HepG2 (cell line): Measurements from ENCODE around the gene CASP7. TPM values are rescaled to one million over a fixed set of nuclear protein-coding genes. Genes with fewer than 3 reads are reported as not detected.
"Not testable (repeated sequence)": the region's sequence is repeated elsewhere in the genome, so short reads cannot be mapped to it uniquely, and the experiment has no call there.

Source experiments
- ATAC-seq: fragments of 200-7000 bp; cut with Tn5 transposase; 3 replicates; pipeline ENCODE4 v1.9.1; 2020; ENCODE audit warnings: mild to moderate bottlenecking, moderate library complexity
- BruUV-seq: library from RNA; stranded (reverse); fragments of 400-500 nt; replicated peaks from 2 replicates; lab custom pipeline; 2021; lab: Mats Ljungman, UMichigan
- CTCF ChIA-PET: fragments of 300-600 bp; formaldehyde crosslinking; extraction: SDS; loops from one replicate; lab custom pipeline; 2021; ENCODE audit warnings: low total read pairs, inconsistent platforms, low intra/inter-chr PET ratio; lab: Yijun Ruan, JAX
- POLR2A ChIA-PET: fragments of 350-600 bp; sonication (Branson Sonifier 250); formaldehyde crosslinking; loops from one replicate; lab custom pipeline; 2020; ENCODE audit warnings: antibody characterized with exemption, inconsistent platforms; lab: Yijun Ruan, JAX
- DNase-seq: peaks from one replicate; pipeline ENCODE4 v3.0.0-alpha.2; 2015; ENCODE audit warnings: low spot score
- FAIRE-seq: peaks from 3 replicates; lab custom pipeline; 2011; peaks lifted over from hg19 to GRCh38; lab: Jason Lieb, UNC
- H2AFZ ChIP-seq: one replicate; pipeline ENCODE4 v1.6.1; 2011; ENCODE audit warnings: low read length, inconsistent platforms
- H3K27ac ChIP-seq: fragments of 300-600 bp; 3 replicates; pipeline ENCODE4 v1.8.0; 2011; ENCODE audit warnings: mixed run types, mild to moderate bottlenecking, mixed read lengths, low read length, inconsistent platforms; ENCODE audit not compliant: insufficient read depth; ENCODE audit errors: extremely low read length
- H3K27me3 ChIP-seq, 2 experiments: fragments of 200-600 bp in 1 of 2; 2 replicates in 1 of 2; 3 replicates in 1 of 2; pipeline versions ENCODE4 v1.6.0 to v1.8.0; 2011; ENCODE audit warnings: low read length in 2 of 2, mild to moderate bottlenecking in 2 of 2, moderate library complexity in 2 of 2, inconsistent platforms in 1 of 2; ENCODE audit not compliant: insufficient read depth in 2 of 2, control insufficient read depth in 1 of 2
- H3K36me3 ChIP-seq, 2 experiments: fragments of 200-600 bp in 1 of 2; replicated peaks in 1 of 2; 2 replicates in 1 of 2; 3 replicates in 1 of 2; pipeline versions ENCODE4 v1.5.1 to v1.8.0; 2011; ENCODE audit warnings: low read length in 2 of 2, inconsistent platforms in 1 of 2; ENCODE audit not compliant: insufficient read depth in 2 of 2, control insufficient read depth in 1 of 2
- H3K4me1 ChIP-seq: 2 replicates; pipeline ENCODE4 v1.5.1; 2012; ENCODE audit warnings: low read length, inconsistent platforms; ENCODE audit not compliant: insufficient read depth
- H3K4me2 ChIP-seq: 2 replicates; pipeline ENCODE4 v1.6.0; 2011; ENCODE audit warnings: low read depth, low read length, inconsistent platforms
- H3K4me3 ChIP-seq, 3 experiments: fragments of 200-600 bp in 1 of 3; sonication (generic), shearing (Covaris generic) in 1 of 3; replicated peaks in 1 of 3; 2 replicates each; pipeline ENCODE4 v1.5.1; 2011 to 2016; ENCODE audit warnings: low read length in 3 of 3, inconsistent platforms in 2 of 3, low read depth in 2 of 3, mild to moderate bottlenecking in 2 of 3, control low read depth in 1 of 3, mixed read lengths in 1 of 3; ENCODE audit not compliant: insufficient read depth in 1 of 3
- H3K79me2 ChIP-seq: one replicate; pipeline ENCODE4 v1.6.1; 2011; ENCODE audit warnings: low read length, inconsistent platforms; ENCODE audit not compliant: insufficient read depth
- H3K9ac ChIP-seq: 2 replicates; pipeline ENCODE4 v1.6.0; 2011; ENCODE audit warnings: mild to moderate bottlenecking, low read depth, low read length, inconsistent platforms; ENCODE audit not compliant: insufficient read depth
- H3K9me3 ChIP-seq: 2 replicates; pipeline ENCODE4 v1.5.1; 2012; ENCODE audit warnings: mild to moderate bottlenecking, low read length
- H4K20me1 ChIP-seq: 2 replicates; pipeline ENCODE4 v1.6.0; 2011; ENCODE audit warnings: inconsistent platforms, mild to moderate bottlenecking, low read length, moderate library complexity; ENCODE audit not compliant: insufficient read depth
- FOSL1 ChIP-seq: sonication (generic); formaldehyde crosslinking; IDR thresholded peaks from 2 replicates; pipeline ENCODE4 v1.9.0; 2021; ENCODE audit warnings: missing genetic modification reagents, borderline replicate concordance
- GLI4 ChIP-seq: sonication (generic); formaldehyde crosslinking; IDR thresholded peaks from 2 replicates; pipeline ENCODE4 v1.5.1; 2020; ENCODE audit warnings: missing genetic modification reagents, mild to moderate bottlenecking, moderate library complexity, borderline replicate concordance
- HMGXB3 ChIP-seq: sonication (generic); formaldehyde crosslinking; IDR thresholded peaks from 2 replicates; pipeline ENCODE4 v1.4.0; 2020; ENCODE audit warnings: missing genetic modification reagents, borderline replicate concordance
- KLF9 ChIP-seq: IDR thresholded peaks from 2 replicates; pipeline ENCODE4 v1.6.1; 2016; ENCODE audit warnings: low read depth
- NR2F1 ChIP-seq, 2 experiments: fragments of 450-650 bp in 1 of 2; formaldehyde crosslinking in 1 of 2; IDR thresholded peaks; 2 replicates each; pipeline versions ENCODE4 v1.5.0 to v1.6.1; 2016 to 2020; ENCODE audit warnings: mild to moderate bottlenecking in 1 of 2, missing compliant biosample characterization in 1 of 2, missing genetic modification reagents in 1 of 2, moderate library complexity in 1 of 2
- RBAK ChIP-seq: sonication (generic); formaldehyde crosslinking; IDR thresholded peaks from 2 replicates; pipeline ENCODE4 v1.5.1; 2020; ENCODE audit warnings: mild to moderate bottlenecking, missing genetic modification reagents
- ZIK1 ChIP-seq: sonication (generic); formaldehyde crosslinking; IDR thresholded peaks from 2 replicates; pipeline ENCODE4 v1.5.0; 2020; ENCODE audit warnings: mild to moderate bottlenecking, low read depth, missing genetic modification reagents, borderline replicate concordance
- ZNF18 ChIP-seq: sonication (generic); formaldehyde crosslinking; IDR thresholded peaks from 2 replicates; pipeline ENCODE4 v1.8.0; 2022; ENCODE audit warnings: mild to moderate bottlenecking, missing genetic modification reagents; ENCODE audit not compliant: insufficient replicate concordance
- ZNF207 ChIP-seq: fragments of 450-650 bp; IDR thresholded peaks from 2 replicates; pipeline ENCODE4 v1.6.1; 2016; ENCODE audit warnings: antibody characterized with exemption, borderline replicate concordance
- WGBS: methylation state at CpG from one replicate; pipeline ENCODE4 v1.1.6; 2017; ENCODE audit warnings: low lambda C conversion rate; 5-methylcytosine and 5-hydroxymethylcytosine counted together
- in situ Hi-C: cut with HindIII; loops from 2 replicates; pipeline ENCODE4 v1.10.0; 2017; ENCODE audit warnings: low pct_unique_long_range_greater_than_20kb; ENCODE audit not compliant: extremely low pct_ligation_motif_present
- intact Hi-C: fragments of 100-400 bp; cut with micrococcal nuclease; formaldehyde crosslinking; loops from one replicate; pipeline ENCODE4 v1.10.0; 2022; ENCODE audit not compliant: unreplicated experiment
- polyA plus RNA-seq, 8 experiments: library from polyadenylated mRNA; depleted of rRNA in 3 of 8; stranded (reverse) in 7 of 8; unstranded in 1 of 8; fragments of >200 nt; fragmentation: Illumina TruSeq in 4 of 8; extraction: Trizol in 4 of 8; gene quantifications; 2 replicates each; pipeline versions ENCODE4 v1.2.1 to v1.2.3, GENCODE V29; 2011 to 2016; ENCODE audit warnings: low read depth in 4 of 8, missing spikeins in 1 of 8, mixed read lengths in 1 of 8; ENCODE audit not compliant: insufficient read depth in 1 of 8
- total RNA-seq, 5 experiments: library from RNA; depleted of rRNA; stranded (reverse); fragments of >200 nt; fragmentation: Illumina TruSeq; extraction: Trizol; gene quantifications; 2 replicates each; pipeline ENCODE4 v1.2.3, GENCODE V29; 2016; ENCODE audit warnings: low read depth in 1 of 5

Gene CASP7
- total and polyA plus RNA-seq, 2 of the 13 experiments (the other 11 are each of a cell fraction or from before 2014, with no cell fraction given), result 11.9 to 39.3 TPM

- no peaks in the 10 kb centered on the region for H3K79me2 ChIP-seq
- no peak for TF ChIP-seq ZNF18 (CRISPR knock-in tag)
- no peak for TF ChIP-seq KLF9 (CRISPR knock-in tag)
- no peak for TF ChIP-seq NR2F1 (CRISPR knock-in tag; IDR thresholded peaks at IDR 0.05)
- no peak for TF ChIP-seq HMGXB3 (CRISPR knock-in tag)
- TF ChIP-seq ZNF207, result no peak
- no peak for TF ChIP-seq GLI4 (CRISPR knock-in tag)
- TF ChIP-seq RBAK (CRISPR knock-in tag), result no peak
- TF ChIP-seq FOSL1 (CRISPR knock-in tag), result no peak
- TF ChIP-seq ZIK1, result no peak
- in situ Hi-C loops, result no loop called here
- H3K4me1 ChIP-seq, result no peaks in the 10 kb centered on the region
- no peak for ATAC-seq
- H4K20me1 ChIP-seq, result no peaks in the 10 kb centered on the region
- DNase-seq, result no peak
- no peaks in the 10 kb centered on the region for H3K36me3 ChIP-seq
- H3K27me3 ChIP-seq, result peaks cover 0 to 15% of the 10 kb centered on the region in 2 experiments; a peak in 2 of 5 replicates
- no peak overlapping the region for H2AFZ ChIP-seq
- CTCF ChIA-PET, result no interaction called here
- intact Hi-C loops, result no loop called here
- POLR2A ChIA-PET, result no interaction called here
- H3K4me2 ChIP-seq, result no peak overlapping the region
- H3K9ac ChIP-seq, result no peak overlapping the region
- FAIRE-seq, result no peak
- H3K4me3 ChIP-seq, result no peak overlapping the region
- H3K27ac ChIP-seq, result no peak overlapping the region
- H3K9me3 ChIP-seq, result no peaks in the 10 kb centered on the region
- no TSS peak for BruUV-seq
- 4% methylated on average over 4 of the region's 4 CpGs for WGBS
These were observed 90.6 kb downstream of the CASP7 start for GRCh38 chr10:113770346-113770745.

GRCh38 chr10:113771131-113771530, 91.4 kb downstream of the CASP7 start:
- POLR2A ChIA-PET, H3K9ac ChIP-seq, H3K79me2 ChIP-seq, DNase-seq, ATAC-seq, H3K4me2 ChIP-seq, H3K9me3 ChIP-seq, H2AFZ ChIP-seq, in situ Hi-C loops, H3K27ac ChIP-seq, H4K20me1 ChIP-seq, FAIRE-seq, H3K4me1 ChIP-seq, H3K4me3 ChIP-seq, H3K36me3 ChIP-seq, CTCF ChIA-PET, intact Hi-C loops, BruUV-seq: not testable (repeated sequence)
- 9% methylated on average over 3 of the region's 3 CpGs for WGBS
- H3K27me3 ChIP-seq, result peaks cover 0 to 15% of the 10 kb centered on the region in 2 experiments; a peak in 2 of 5 replicates
